Stimulated activated CD8-positive, alpha-beta memory T cell treated with anti-CD3 and anti-CD28 coated beads, Interleukin-2, amount 100 ng/mL, for 48 hours (primary cell): Measurements from ENCODE around the gene SALL2.

Source experiments
- DNase-seq, 2 donors: peaks; one replicate each; pipeline ENCODE4 v3.0.0-alpha.2; 2020; ENCODE audit warnings: low read depth in 2 of 2

The SALL2 gene

DNA sequence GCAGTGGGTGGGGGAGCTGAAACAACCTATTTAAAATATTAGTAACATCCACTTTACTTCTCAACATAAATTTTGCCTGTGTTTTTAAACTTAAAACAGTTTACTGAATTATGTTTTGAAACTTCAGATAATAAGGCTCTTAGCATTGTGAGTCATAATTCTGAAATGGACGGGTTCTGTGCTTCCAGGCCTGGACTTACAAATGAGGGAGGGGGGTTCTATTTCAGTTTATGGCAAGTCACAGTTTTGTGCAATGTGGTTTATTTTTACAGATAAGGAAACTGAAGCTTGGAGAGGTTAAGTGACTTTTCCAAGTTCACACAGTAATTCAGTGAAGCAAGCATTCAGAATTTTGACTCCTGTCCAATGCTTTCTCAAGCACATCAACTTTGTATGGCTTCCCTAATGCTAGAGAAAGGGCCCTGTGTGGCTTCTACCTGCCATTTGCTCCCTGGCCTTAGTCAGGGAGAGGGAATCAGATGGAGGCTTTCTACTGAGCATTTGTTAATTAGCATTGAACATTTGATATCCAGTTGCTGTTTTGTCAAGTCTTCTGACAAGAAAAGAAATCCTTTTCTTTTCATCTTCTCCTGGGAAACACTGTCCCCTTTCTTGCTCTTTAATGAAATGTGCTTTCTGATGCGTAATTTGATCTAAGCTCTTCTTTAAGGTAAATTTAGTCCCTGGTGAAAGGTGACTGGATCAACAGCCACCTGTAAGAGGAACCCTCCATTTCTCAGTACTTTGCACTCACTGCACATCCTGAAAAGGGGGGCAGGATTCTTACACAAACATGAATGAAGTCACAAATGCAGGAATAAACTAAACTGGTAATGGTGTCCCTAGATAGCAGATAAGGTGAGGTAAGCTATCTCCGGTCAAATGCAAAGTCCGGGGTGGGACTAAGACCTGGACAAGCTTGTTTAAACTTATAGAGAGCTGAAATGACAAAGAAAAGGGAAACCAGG lies 2.5 kb upstream of the SALL2 start:
- no peak for DNase-seq

DNA sequence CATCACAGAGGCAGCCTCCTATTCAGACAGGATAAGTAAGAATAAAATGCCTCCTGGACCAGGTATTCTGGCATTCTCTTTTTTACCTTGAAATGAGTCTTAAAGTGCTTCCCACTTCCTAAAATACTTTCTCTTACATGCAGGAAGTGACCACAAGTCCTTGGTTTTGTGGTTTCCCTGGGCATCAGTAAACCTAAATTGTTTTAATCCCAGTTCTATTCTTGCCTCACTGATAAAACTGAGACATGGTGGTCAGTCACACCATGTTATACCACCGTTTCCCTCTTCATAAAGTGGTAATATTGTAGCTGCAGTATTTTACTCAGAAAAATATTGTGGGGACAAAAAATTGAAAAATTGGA lies 1.2 kb upstream of the SALL2 start:
- DNase-seq = no peak

DNA sequence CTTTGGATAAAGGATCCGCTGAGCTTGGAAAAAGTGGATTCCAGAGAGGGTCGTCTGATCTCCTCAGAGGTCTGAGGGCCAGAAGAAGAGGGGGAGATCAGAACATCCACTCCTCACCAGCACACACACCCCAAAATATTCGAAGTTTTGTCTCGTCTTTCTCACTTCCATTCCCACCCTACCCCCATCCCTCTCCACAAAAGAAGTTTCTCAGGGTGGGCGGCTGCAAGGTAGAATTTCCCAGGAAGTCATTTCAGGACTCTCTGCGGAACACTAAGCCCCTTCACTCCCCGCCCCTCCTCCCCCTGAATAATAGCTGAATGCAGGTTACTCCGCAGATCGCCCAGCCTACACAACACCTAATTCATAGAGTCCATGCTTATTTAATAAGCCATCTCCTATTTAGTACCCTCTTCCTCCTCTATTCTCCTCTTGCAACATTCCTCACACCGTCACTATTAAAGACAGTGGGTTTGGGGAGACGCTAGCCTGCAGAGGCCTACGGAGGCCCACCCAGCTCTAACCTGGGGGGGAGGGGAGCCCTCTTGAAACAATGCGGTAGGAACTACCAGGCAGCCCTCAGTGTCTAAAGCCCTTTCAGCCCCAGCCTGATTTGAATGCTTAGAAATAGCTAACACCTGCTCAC lies 649 bp upstream of the SALL2 start:
- no peak for DNase-seq

DNA sequence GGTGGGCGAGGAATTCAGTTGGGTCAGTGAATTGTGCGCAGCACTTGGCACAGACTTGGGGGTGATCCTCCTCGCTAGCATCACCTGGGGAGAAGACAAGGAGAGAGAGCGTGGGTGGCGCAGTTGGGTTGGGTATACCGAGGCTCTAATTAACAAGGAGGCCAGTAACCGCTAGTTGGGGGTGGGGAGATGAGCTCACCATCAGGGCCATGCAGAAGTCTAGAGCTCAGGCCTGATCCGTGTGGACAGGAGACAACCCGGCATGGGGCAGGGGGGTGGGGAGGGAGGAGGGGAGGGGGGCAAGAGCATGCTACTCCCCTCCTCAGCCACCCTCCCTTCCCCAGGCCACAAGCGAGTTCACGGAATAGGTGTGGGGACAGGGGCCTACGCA lies 580 bp downstream of the SALL2 start:
- DNase-seq = no peak

DNA sequence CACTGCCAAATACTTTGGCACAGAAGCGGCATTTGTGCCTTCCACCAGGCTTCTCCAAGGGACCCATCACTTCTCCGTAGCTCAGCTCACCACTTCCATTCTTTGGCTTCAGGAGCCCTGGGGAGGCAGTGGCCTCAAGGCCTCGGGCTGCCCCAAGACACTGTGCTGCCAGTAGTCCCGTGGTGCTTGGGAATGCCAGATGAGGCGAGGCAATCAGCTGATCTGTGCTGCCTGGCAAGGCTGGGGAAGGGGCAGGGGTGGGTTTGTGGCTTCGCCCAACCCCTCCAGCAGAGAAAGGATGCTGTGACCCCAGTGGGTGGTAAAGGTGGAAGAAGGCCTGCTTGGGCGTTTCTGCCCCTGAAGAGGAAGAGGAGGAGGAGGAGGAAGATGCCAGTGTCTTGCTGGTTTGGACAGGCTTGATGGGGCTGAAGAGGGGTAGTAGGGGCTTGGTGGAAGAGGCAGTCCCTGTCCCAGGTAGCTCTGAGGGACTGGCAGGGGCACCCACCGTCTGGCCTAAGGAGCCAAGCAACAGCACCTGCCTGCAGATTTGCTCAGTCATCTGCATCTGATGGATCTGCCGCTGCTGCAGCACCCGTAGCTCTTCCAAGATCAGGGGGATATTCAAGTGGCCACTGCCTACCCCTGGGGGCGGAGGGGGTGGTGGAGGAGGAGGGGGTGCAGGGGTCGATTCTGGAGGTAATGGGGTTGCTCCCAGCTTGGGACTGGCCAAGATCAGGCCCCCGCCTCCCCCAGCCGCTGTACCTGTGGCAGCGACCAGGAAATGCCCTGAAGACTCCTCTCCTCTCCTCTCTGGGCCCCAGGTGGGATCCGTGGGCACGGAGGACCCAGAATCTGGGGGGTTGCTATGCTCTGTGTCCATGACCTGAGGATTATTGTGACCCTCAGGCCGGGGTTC lies 1.3 kb downstream of the SALL2 start:
- no peak for DNase-seq

DNA sequence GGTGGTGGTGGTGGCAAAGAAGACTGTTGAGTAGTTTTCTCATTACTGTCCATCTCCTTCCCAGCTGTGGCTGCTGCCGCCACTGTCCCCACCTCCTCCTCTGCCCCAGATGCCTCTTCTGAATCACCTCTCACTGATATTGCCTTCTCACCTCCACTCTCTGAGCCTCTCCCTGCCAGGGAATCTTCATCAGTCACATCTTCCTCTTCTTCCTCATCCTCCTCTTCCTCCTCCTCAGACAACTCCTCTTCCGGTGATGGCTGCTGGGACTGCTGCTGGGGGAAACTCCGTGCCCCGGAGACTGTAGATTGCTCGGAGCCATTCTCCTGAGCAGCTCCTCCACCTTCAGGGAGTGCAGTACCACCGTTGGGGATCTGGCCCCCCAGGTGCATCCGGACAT lies 2.9 kb downstream of the SALL2 start:
- DNase-seq = no peak

DNA sequence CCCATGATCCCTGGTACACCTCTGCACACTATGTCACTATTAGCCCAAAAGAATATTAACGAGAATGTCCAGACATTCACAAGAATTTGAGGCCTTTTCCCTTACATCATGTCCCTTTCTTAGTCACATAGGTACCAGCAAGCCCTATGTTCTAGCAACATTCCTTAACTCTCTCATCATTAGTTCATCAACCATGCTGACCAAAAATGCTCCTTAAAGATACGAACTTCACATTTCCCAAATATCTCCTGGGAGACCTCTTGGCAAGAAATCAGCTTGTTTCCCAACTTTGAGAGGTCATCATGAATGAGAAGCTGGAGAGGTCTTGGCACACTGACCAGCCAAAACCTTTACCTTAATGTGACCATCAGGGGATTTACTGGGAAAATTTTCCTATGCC lies 4.6 kb downstream of the SALL2 start:
- DNase-seq = no peak

DNA sequence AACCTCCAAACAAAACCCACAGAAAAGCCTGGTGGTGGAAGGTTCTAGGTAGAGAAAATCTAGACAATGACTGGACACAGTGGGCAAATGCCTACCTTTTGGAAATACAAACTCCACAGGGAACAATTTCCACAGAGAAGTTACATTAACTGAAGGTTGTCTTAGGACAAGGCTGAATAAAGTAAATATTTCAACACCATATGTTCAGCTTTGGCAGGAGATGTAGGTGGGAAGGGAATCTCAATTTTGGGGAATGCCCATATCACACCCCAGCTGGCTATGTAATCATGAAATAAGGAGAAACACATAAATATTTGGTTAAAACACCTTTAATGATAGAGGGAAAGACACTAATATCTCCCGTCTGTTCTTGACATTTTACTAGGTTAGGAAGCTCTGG lies 5.4 kb downstream of the SALL2 start:
- no peak for DNase-seq

DNA sequence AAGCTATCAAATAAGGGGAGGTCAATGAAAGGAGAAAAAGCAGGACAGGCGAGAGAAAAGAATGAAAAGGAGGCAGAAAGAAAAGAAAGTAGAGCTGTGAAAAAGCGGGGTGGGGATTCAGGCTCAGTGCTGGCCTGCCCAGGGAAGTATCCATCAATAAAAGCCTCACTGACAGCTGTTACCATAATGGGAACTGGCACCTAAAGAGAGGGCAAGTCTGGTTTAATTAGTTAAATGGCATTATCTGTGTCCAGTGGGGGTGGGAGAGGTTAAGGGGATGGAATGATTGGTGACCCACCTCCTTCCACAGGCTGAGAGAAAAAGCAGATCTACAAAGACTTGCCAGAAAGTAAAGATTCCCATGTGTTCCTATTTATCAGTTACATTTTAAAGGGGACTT lies 7.4 kb downstream of the SALL2 start:
- no peak for DNase-seq

DNA sequence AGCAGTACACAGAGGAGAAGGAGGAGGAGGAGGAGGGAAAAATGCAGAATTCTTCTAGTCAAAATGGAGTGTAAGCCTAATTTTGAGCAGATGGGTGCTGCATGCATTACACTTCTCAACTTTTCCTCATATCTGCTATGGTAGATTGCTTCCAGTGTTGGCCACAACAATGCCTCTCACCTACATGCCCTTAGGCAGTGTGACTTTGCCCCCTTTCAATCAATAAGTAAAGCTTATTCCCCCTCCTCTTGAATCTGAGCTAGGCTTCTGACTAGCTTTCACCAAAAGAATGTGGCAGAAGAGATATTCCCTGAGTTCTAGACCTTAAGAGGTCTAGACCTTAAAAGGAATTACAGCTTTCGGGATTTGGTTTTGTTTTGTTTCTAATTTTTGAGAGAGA lies 11.8 kb downstream of the SALL2 start:
- DNase-seq = no peak

DNA sequence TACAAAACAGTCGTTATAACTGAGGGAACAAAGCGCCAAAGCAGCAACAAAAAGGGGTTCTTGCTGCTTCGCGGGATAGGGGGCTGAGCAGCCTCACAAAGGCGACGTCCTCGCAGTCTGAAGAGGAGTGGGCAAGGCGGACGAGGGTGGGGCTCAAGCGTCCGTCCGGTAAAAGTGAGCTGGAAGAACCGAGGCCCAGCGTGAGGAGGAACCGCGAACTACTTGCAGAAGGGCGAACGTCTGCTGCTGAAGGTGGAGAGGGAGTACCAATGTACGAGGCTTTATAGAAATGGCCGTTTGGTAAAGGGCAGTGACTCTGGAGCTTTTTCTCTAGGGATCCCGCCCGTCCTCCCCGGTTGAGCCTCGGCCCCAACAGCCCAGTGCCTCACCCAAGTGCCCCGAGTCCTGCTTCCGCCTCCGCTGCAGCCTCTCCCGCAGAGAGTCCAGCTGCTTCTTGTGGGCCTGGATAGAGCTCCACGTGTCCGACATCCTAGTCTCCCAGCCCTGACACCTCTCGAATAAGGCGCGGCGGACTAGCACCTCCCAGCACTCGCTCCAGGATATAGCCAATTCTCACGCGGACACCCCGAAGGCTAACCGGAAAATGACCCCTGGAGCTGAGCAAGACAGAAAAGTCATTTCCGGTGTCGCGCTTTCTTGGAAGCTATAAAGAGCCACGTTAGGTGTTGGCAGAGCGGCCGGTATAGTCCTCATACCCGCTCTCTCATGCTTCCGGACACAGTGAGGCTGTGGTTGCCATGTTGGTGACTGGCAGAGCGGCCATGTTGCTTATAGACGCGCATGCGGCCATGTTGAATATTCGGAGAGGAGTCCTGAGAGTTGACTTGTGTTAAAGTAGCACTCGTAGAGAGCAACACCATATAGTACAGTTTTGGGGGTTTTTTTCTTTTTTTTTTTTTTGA lies 15.2 kb downstream of the SALL2 start, which contains the start of gene METTL3:
METTL3 (minus strand) TSS at position 606 of the 923 bp plus-strand sequence; CDS start at position 489, 117 bp downstream.
- DNase-seq = peak; percentile 75 to 83

DNA sequence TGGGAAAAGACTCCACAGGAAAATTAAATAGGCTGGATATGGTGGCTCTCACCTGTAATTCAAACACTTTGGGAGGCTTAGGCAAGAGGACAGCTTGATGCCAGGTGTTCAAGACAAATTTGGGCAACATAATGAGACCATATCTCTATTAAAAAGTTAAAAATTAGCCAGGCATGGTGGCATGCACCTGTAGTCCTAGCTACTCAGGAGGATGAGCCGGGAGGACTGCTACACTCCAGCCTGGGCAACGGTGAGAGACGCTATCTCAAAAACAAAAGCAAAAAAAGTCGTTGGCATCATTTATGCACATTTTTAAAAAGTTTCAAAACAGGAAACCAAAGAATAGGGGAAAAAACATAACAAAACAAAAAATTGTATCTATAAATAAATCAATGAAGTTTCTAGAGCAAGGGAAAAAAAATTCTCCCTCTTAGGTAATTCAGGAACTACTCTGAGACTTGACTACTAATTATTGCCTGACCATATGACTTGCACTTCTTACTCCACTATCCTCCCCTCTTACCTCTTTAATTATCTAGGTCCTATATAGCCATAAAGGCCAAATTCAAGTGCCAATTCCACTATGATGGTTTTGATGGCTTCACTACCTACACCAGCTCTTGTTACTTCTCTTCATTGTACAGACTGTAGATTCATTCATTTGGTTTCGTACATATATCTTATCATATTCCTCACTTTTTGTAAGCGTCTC lies 16.6 kb downstream of the SALL2 start:
- DNase-seq = no peak

DNA sequence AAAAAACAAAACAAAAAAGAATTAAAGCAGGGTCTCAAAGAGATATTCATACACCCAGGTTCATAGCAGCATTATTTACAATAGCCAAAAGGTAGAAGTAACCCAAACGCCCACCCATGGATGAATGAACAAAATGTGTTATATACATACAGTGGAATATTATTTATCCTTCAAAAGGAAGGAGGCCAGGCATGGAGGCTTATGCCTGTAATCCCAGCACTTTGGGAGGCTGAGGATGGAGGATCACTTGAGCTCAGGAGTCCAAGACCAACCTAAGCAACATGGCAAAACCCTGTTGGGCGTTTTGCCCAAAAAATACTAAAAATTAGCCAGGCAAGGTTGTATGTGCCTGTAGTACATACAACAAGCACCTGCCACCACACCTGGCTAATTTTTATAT lies 19.6 kb downstream of the SALL2 start:
- no peak for DNase-seq

DNA sequence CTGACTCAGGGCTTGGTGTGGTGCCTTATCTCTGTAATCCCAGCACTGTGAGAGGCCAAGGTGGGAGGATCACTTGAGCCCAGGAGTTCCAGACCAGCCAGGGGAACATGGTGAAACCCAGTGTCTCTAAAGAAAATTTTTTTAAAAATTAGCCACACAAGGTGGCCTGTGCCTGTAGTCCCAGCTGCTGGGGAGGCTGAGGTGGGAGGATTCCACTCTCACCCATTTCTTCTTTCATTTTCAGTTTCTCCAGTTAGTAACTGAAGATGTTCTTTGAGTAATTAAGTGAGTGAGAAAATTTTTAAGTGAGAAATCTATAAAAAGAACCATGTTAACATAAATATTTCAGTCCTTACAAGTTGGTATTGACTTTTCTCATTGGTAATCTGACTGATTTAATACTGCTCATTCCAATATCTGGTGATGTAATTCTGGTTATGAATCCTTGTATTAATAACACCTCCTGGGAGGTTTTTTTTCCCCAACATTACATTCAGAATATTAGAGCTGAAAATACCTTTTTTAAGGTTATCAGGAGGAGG lies 21.1 kb downstream of the SALL2 start:
- no peak for DNase-seq

DNA sequence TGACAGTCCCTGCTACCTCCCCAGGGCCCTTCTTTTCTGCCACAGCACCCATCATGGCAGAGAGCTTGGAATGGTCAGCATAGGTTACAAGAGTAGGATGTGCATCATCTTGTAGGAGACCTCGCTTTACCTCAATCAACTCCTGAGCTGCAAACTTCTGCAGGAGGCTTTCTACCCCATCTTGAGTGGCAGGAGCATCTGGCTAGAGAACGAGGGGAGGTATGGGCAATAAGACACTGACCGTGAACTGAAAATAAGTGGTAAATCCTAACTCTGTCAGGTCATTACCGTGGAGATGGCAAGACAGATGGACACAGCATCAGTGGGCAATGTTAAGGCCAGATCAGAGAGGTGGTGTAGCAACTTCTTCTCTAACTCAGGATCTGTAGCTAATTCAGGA lies 22.8 kb downstream of the SALL2 start:
- no peak for DNase-seq

DNA sequence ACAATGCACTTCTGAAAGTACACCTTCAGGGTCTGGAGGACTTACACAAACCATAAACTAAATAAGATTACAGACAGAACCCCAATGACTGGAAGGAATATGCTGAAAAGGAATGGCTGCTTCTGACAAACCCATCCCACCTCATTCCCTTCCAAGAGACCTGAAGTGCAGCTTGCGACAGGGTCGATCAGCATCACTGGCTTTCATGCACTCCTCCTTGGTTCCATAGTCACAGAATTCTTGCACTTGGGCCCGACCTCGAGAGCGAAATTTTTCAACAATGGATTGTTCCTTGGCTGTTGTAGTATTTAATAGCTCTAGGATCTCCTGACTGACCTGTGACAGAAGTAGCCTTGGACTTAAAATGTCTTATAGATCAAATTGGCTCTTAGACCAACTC lies 24.6 kb downstream of the SALL2 start:
- DNase-seq = no peak

DNA sequence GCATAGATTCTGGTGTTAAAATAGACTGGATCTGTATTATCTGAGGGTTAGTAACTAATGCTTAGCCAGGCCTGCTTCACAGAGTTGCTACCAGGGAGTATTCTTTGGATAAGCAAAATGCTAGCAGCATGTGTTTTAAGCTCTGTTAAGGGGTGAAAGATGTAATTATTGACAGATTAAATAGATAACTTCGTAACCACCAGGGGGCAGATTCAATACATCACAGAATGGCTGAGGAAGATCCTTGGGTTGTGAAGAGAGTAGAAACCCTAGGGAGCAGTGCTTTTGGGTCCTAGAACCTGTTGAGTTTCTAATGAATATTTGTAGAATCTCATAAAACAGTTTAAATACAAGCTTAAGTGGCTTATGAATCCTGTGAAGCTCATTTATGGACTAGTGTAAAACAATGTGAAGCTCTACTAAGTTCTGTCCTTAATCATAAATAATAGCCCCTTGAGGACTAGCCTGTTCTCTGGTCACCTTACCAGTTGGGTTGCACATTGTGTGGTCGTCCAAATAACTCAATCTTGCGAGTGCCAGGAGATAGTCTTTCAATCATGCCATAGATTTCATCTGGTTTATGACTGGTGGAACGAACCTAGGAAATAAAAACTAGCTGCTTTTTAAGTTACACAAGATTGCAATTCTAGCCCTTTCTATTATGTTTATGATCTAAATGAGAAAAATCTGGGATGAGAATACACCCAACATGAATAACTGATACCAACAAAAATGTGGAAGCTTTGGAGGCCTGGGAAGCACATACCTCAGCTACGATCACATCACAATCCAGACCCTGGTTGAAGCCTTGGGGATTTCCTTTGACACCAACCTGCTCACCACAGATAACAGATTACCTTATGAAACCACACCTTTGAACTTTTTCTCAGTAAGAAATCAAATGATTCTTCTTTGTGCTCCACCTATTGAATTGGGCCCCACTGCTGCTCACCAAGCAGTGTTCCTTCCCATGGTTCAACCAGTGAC lies 27.3 kb downstream of the SALL2 start:
- DNase-seq = no peak

DNA sequence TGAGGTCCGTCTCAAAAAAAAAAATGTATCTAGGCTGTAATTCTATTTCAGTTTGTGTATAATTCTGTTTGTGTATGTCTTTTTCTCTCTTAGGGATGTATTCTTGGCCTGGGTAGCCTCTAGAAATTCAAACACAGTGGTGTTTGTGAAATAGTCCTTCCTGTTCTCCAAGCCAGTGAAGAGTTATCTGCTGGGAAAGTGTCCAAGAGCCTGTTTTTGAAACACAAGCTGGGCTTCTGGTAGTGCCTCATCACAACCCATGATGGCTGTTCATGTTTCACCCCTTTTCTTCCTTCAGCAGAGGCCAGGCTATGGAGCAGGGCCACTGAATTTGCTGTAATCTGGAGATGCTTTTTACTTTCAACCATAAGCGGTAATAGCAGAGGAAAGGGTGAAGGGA lies 29.7 kb downstream of the SALL2 start:
- DNase-seq = no peak
